Large intestine (tissue), 3 donors: ENCODE measurements around the gene LANCL2. TPM values are rescaled to one million over a fixed set of nuclear protein-coding genes. Genes with fewer than 3 reads are reported as not detected.

Experiments used
- DNase-seq, 2 donors: peaks; one replicate each; pipeline versions ENCODE4 v3.0.0 to v3.0.0-alpha.2; 2013
- H3K27ac ChIP-seq: one replicate; pipeline ENCODE4 v1.5.1; 2013; ENCODE audit warnings: low read length
- H3K27me3 ChIP-seq: 2 replicates; pipeline ENCODE4 v1.6.1; 2013; ENCODE audit warnings: low read length; ENCODE audit not compliant: control insufficient read depth, insufficient read depth
- H3K36me3 ChIP-seq: 2 replicates; pipeline ENCODE4 v1.6.1; 2013; ENCODE audit warnings: low read length; ENCODE audit not compliant: control insufficient read depth, insufficient read depth
- H3K4me1 ChIP-seq: one replicate; pipeline ENCODE4 v1.6.1; 2013; ENCODE audit warnings: low read length; ENCODE audit not compliant: control insufficient read depth, insufficient read depth
- H3K4me3 ChIP-seq: one replicate; pipeline ENCODE4 v1.5.1; 2013; ENCODE audit warnings: low read length
- H3K9me3 ChIP-seq: one replicate; pipeline ENCODE4 v1.6.1; 2013; ENCODE audit warnings: mild to moderate bottlenecking, low read depth, low read length, moderate library complexity; ENCODE audit not compliant: control insufficient read depth
- WGBS: methylation state at CpG from one replicate; pipeline ENCODE4 v1.1.5; 2013; ENCODE audit warnings: low lambda C conversion rate; ENCODE audit not compliant: insufficient coverage; 5-methylcytosine and 5-hydroxymethylcytosine counted together
- polyA plus RNA-seq: library from polyadenylated mRNA; unstranded; fragments of 120-200 nt; gene quantifications from one replicate; pipeline ENCODE4 v1.2.1, GENCODE V29; 2013

Gene LANCL2
- polyA plus RNA-seq, 1 donor: 20.9 TPM

DNA sequence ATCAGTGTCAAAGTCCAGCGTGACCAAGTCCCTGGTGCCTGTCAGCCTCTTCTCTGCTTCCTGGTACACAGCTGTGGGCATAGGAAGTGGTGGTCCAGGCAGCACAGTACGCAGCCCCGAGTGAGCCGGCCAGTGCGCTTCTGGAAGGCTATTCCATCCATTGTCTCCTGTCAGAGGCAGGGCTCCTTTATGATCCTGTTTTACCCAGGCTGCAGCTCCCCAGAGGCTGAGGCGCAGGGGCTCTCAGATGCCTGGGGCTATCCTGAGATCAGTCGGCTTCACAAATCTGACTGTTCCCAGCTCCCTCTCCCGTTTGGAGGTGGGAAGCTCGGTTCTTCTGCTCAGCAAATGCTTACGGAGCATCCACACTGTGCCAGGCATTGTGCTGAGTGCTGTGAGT, 70.3 kb downstream of the LANCL2 start:
- Histone ChIP-seq H3K4me3 (no peak overlapping the region), H3K4me1 (peaks cover 9% of the 10 kb centered on the region), H3K36me3 (peaks cover 5% of the 10 kb centered on the region), H3K9me3 (no peaks in the 10 kb centered on the region), H3K27me3 (no peaks in the 10 kb centered on the region), H3K27ac (no peak overlapping the region)
- WGBS: no CpG with 5 or more reads among the region's 10 CpGs
- no peak for DNase-seq

DNA sequence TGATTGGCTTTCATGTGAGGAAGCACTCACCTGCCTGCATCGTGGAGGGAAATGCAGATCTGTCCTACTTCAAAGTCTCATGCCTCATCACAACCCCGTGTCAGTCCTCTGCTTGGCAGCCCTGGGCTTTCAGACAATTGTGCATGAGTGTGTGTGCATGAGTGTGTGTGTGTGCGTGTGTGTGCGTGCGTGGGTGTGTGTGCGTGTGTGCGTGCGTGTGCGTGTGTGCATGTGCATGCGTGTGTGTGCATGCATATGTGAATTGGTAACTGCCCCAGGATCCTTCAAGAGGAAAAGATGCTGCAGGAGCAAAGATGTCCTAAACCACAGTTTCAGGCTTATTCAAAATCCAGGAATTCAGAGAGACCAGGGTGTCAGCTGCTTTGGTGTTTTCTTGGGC, 71.3 kb downstream of the LANCL2 start:
- WGBS: no CpG with 5 or more reads among the region's 10 CpGs

DNA sequence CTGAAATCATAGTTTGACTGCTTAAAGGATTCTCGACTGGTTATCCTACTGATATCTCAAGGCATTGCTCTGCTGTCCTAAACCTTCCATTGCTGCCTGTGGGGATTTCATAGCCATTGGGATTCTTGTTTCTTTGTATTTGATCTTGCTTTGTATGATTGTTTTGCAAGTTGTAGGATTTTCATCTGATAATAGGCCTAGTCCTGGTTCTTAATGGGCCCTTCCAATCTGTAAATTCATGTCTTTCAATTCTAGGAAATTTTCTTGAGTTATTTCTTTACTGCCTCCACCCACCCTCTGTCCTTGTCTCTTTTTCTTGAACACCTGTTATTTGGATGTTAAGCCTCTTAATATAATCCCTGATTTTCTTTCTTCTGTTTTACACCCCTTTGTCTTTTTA, 72.2 kb downstream of the LANCL2 start:
- H3K27ac ChIP-seq: no peak overlapping the region
- no peaks in the 10 kb centered on the region for H3K27me3 ChIP-seq
- WGBS: no CpG with 5 or more reads among the region's 1 CpG

More for the DNA sequence above, 71.3 kb downstream of the LANCL2 start:
- no peak overlapping the region for H3K4me3 ChIP-seq
- no peak for DNase-seq
- H3K9me3 ChIP-seq: no peaks in the 10 kb centered on the region
- H3K36me3 ChIP-seq: peaks cover 2% of the 10 kb centered on the region
- no peak overlapping the region for H3K27ac ChIP-seq
- peaks cover 3% of the 10 kb centered on the region for H3K4me1 ChIP-seq
- H3K27me3 ChIP-seq: no peaks in the 10 kb centered on the region

DNA sequence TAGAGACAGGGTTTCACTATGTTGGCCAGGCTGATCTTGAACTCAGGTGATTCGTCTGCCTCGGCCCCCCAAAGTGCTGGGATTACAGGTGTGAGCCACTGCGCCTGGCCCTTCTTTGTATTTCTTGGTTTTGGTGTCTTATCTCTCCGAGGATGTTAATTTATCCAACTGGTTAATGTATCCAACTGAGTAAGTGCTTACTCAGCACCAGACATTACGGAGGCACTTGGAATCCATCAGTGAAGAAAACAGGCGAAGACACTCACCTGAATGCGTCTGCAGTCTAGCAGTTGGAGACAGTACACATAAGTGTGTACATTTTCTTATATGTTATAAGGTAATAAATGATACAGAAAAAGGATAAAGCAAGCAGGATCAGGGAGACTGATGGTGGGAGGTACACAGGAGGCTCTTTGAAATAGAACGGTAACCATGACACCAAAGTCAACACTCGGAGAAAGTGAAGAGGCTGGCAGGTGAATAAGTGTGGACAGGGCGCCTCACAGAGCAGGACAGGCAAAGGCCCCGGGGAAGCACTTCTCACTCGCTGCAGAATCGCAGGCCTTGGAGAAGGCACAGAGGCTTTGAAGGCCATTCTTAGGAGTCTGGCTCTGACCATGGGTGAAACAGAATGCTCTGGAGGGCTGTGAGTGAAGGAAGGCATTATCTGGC, 73.1 kb downstream of the LANCL2 start:
- Histone ChIP-seq H3K27ac (no peak overlapping the region), H3K36me3 (no peaks in the 10 kb centered on the region), H3K27me3 (no peaks in the 10 kb centered on the region), H3K4me3 (no peak overlapping the region), H3K9me3 (no peaks in the 10 kb centered on the region), H3K4me1 (no peaks in the 10 kb centered on the region)
- WGBS: 60% methylated on average over 2 of the region's 13 CpGs
- no peak for DNase-seq

More for the DNA sequence above, 72.2 kb downstream of the LANCL2 start:
- Histone ChIP-seq H3K4me3 (no peak overlapping the region), H3K4me1 (no peaks in the 10 kb centered on the region), H3K36me3 (peaks cover 2% of the 10 kb centered on the region), H3K9me3 (no peaks in the 10 kb centered on the region)
- no peak for DNase-seq

DNA sequence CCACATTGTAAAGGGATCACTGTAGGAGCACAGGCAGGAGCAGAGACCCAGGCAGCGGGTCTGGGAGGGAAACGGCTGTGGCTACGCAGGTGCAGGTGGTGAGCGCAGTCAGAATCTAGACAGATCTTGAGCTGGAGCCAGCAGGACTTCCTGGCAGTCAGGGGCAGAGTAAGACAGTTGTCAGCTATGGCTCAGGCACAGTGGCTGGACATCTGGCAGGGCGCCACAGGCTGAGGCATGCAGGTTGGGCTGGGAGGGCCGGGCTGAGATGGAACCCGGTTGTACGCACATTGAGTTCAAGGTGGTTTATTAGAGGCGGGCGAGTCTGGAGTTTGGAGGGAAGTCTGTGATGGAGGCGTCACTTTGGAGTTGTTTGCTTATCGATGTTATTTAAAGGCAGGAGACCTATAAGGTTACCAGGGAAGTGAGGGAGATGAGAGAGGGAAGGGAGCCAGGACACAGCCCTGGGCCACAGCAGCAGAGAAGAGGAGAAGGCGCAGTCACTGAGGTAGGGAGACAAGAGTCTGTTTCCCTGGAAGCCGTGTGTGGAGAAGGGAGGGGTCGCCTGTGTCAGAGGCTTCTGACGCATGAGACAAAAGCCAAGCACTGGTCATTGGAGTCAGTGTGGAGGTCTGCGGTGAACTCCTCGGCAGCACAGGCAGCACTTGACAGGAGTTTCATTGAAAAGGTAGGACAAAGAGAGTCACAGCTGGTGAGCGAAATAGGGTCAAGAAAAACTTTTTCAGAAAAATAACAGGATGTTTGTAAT, 73.8 kb downstream of the LANCL2 start:
- no peak overlapping the region for H3K4me3 ChIP-seq
- H3K27ac ChIP-seq: no peak overlapping the region
- H3K27me3 ChIP-seq: no peaks in the 10 kb centered on the region
- DNase-seq: no peak
- WGBS: 79% methylated on average over 3 of the region's 19 CpGs
- no peaks in the 10 kb centered on the region for H3K4me1 ChIP-seq
- H3K9me3 ChIP-seq: no peaks in the 10 kb centered on the region
- H3K36me3 ChIP-seq: no peaks in the 10 kb centered on the region

DNA sequence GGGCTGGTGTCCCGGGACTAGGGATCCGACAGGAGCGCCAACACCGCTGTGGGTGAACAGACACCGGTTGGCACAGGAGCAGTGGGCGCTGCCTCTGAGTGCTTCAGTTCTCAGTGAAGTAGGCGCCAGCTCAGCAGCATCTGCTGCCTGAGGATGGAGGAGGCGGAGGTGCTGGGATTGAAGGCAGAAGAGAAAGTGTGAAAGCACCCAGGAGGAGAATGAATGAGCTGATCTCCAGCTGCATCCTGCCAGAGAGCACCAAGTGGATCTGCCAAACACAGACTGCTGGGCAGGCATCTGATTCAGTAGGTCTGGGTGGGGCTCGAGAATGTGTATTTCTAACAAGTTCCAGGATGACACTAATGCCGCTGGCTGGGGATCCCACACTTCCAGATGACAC, 74.5 kb downstream of the LANCL2 start:
- no peak for DNase-seq
- Histone ChIP-seq H3K27ac (no peak overlapping the region), H3K9me3 (no peaks in the 10 kb centered on the region), H3K27me3 (no peaks in the 10 kb centered on the region), H3K4me3 (no peak overlapping the region), H3K4me1 (no peaks in the 10 kb centered on the region), H3K36me3 (no peaks in the 10 kb centered on the region)
- WGBS: no CpG with 5 or more reads among the region's 10 CpGs

DNA sequence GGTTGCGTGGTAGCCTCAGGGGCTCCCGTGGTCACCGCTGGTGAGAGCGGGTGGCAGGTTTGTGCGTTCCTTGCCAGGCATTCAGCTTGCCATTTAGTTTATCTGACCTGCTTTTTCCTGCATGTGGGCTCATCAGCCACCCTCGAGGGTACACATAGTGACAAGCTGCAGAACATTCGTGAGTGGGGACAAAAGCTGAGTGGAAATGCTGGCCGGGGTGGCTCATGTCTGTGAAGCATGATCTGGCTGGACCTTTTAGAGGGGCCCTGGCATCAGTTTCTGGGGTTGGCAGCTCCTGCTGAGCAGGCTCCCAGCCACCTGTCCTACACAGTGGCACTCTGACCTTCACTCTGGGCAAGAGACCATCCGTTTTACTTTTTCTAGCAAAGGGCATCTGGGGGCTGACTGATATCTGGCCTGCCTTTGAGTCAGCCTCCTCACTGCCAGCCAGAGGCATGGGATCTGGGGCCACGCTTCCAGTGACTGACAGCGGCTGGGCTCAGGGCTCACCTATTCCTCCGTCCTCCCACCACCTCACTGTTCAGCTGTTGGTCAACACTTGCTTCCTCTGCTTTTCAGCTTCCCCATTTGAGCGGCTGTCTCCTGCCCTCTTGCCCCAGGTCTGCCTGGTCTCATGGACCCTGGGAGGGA, 75.0 kb downstream of the LANCL2 start:
- no peak for DNase-seq
- Histone ChIP-seq H3K4me1 (no peaks in the 10 kb centered on the region), H3K36me3 (no peaks in the 10 kb centered on the region), H3K27me3 (no peaks in the 10 kb centered on the region), H3K27ac (no peak overlapping the region), H3K4me3 (no peak overlapping the region), H3K9me3 (no peaks in the 10 kb centered on the region)
- WGBS: no CpG with 5 or more reads among the region's 13 CpGs

DNA sequence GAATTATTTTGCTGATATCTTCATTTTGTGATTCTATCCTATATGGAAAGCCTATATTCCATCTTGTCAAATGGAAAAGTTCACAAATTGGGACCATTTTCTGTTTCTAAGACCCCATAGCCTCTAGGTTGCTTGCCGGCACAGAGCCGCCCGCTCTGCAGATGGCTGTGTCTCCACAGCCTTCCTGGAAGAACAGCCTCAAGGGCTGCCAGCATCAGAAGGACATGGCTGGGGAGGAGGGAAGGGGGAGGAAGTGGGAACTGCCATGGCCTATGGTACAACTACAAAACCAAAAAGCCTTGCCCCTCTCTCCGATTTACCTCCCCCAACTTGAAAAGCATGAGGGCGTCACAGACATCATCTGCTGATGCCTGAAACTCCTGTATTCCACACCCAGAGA, 75.9 kb downstream of the LANCL2 start:
- no CpG with 5 or more reads among the region's 5 CpGs for WGBS

DNA sequence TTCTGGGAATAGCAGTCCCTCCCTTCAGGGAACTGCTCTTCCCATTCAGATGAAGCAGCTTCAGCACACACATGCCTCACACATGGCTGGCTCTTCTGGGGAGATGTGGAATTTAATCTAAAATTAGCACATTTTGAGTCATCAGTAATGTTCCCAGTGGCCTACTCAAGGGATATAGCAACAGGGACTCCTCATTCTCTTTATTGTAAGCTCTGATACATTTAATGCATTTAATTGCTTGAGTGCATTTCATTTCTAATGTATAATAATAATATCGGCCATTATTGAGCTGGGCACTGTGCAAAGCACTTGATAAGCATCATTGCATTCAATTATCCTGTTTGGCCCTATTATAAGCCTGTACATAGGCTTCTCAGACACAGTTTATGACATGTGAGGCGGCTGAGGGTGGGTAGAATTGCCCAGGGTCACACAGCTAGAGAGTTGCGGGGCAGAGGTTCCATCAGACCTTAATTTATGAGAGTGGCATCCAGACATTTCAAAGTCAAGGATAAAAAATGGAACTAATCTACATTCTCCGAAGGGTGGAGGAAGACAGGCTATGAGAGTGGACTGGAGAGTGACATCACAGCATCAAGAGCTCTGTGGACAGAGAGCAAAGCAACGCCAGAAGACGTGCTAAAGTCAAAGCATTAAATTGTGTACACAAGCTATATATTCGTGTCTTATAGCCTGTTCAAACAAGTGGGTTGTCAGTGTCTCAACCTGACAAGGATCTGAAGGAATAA, 76.8 kb downstream of the LANCL2 start:
- H3K27ac ChIP-seq: no peak overlapping the region
- no peaks in the 10 kb centered on the region for H3K36me3 ChIP-seq
- H3K9me3 ChIP-seq: no peaks in the 10 kb centered on the region
- H3K27me3 ChIP-seq: no peaks in the 10 kb centered on the region
- no peaks in the 10 kb centered on the region for H3K4me1 ChIP-seq
- WGBS: 83% methylated on average over 2 of the region's 7 CpGs
- no peak overlapping the region for H3K4me3 ChIP-seq
- DNase-seq: no peak

More for the DNA sequence above, 75.9 kb downstream of the LANCL2 start:
- no peaks in the 10 kb centered on the region for H3K4me1 ChIP-seq
- H3K27ac ChIP-seq: no peak overlapping the region
- no peaks in the 10 kb centered on the region for H3K27me3 ChIP-seq
- no peak overlapping the region for H3K4me3 ChIP-seq
- H3K36me3 ChIP-seq: no peaks in the 10 kb centered on the region
- DNase-seq: no peak
- no peaks in the 10 kb centered on the region for H3K9me3 ChIP-seq

DNA sequence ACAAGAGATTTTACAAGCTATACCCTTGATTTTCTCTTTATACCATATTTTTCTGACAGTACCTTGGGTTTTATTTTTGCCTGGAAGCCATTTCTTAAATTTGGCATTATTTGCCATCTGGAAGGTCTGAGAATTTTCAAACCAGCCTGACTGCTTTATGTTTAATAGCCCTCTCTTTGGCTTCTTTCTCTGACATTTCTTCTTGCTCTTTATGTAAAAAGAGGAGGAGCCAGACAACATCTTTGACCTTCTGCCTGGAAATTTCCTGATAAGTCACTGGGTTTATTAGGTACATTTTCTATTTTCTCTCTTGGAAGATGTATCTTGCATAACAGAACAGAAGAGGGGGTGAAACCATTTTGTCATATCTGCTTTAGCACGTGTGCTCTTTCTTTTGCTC, 79.6 kb downstream of the LANCL2 start:
- Histone ChIP-seq H3K4me1 (no peaks in the 10 kb centered on the region), H3K9me3 (no peaks in the 10 kb centered on the region), H3K27ac (no peak overlapping the region), H3K4me3 (no peak overlapping the region), H3K36me3 (no peaks in the 10 kb centered on the region), H3K27me3 (peaks cover 15% of the 10 kb centered on the region)
- DNase-seq: no peak
- WGBS: no CpG with 5 or more reads among the region's 1 CpG
